NB4 (cell line): Measurements from ENCODE around the gene SCP2.

ENCODE experiments used
- POLR2A ChIP-seq: IDR thresholded peaks from 2 replicates; pipeline ENCODE4 v1.6.1; 2011; ENCODE audit warnings: mild to moderate bottlenecking; ENCODE audit not compliant: insufficient read length; ENCODE audit errors: extremely low read depth
- TF ChIP-seq, protein P1 (sequence below): IDR thresholded peaks from one replicate; pipeline ENCODE4 v1.5.1; 2012; ENCODE audit warnings: low read depth, low read length
- TF ChIP-seq, protein P2 (sequence below): IDR thresholded peaks from 2 replicates; pipeline ENCODE4 v1.6.1; 2011; ENCODE audit warnings: low read depth, low read length

DNA sequence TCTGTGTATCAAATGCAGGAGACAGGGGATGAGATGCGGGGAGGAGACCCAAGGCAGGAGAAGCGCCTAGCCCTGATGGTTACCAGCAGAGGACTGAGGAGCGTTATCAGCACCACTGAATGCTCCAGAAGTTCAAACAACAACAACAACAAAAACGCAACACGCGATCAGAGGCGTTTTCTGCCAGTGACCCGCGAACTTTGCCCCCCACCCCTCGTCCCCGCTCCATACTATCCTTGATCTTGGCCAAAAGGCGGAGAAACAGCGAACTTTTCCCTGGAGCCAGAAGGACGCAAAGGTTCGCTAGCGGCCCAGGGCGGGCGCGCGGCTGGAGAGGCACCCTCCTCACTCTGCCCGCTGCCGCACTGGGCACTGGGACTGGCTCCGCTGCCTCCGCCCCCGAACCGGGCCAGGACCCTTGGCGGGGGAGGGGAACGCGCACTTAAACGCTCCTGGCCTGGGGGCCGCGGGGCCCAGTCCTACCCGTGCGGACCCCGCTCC lies 6.2 kb upstream of the SCP2 start:
- no peak for TF ChIP-seq POLR2A
- TF ChIP-seq, protein P1, sequence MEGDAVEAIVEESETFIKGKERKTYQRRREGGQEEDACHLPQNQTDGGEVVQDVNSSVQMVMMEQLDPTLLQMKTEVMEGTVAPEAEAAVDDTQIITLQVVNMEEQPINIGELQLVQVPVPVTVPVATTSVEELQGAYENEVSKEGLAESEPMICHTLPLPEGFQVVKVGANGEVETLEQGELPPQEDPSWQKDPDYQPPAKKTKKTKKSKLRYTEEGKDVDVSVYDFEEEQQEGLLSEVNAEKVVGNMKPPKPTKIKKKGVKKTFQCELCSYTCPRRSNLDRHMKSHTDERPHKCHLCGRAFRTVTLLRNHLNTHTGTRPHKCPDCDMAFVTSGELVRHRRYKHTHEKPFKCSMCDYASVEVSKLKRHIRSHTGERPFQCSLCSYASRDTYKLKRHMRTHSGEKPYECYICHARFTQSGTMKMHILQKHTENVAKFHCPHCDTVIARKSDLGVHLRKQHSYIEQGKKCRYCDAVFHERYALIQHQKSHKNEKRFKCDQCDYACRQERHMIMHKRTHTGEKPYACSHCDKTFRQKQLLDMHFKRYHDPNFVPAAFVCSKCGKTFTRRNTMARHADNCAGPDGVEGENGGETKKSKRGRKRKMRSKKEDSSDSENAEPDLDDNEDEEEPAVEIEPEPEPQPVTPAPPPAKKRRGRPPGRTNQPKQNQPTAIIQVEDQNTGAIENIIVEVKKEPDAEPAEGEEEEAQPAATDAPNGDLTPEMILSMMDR, result no peak
- TF ChIP-seq, protein P2, sequence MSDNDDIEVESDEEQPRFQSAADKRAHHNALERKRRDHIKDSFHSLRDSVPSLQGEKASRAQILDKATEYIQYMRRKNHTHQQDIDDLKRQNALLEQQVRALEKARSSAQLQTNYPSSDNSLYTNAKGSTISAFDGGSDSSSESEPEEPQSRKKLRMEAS, result no peak
